ENCODE data around the gene ALK.

Gene ALK

DNA sequence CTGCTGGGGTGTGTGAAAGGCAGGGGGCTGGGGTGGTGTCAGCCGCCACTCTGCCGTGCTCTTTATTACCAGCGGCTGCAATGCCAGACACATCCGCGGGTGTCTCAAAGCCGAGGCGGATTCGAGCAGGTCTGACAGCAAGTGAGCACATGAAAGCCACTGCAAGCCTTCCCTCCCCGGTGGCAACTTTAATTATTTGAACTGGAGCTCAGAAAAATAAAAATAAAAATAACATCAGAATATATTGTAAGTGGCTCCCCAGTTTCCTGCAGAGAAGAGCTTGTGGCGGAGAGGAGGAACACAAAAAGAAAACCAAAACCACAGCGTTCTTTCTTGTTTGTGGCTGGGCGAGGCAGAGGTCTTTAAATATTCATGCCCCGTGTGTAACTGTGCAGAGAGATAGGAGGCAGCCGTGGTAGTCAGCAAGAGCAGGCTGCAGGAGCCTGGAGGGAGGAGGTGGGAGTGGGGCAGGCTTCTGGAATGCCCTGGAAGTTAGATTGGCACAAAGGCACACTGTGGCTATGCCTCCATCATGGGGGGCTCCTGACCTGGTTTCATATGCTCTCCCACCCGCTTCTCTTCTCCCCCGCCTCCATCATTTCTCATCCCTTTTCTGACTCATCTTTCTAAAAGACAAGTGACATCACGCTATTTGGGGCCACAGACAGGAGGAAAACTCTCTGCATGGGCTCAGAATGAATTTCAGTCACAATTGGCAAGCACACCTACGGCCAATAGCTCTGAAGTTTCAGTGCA, 606.4 kb downstream of the ALK start:
- peak; percentile 33 for DNase-seq (ENCODE audit: low read depth)

DNA sequence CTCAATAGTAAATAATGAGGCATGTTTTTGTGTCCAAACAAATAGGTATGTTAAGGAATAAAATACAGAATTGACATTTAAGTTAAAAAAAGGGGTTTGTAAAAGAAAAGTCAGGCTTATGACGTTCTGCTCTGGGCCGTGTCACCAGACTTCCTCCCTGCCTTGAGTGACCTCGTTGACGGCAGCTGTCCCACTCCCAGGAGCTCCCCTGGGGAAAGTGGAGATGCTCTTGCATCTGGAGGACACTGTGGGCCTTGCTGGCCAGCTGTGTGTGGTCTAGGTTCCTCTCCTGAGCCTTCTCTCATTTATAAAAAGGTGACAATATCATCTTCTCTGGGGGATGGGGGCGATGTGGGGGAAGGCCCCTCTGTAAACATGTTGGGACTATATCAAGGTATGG, 609.9 kb downstream of the ALK start:
- DNase-seq (ENCODE audit: low read depth) = no peak

- no peak for DNase-seq (ENCODE audit: low read depth)
Observed at GRCh38 chr2:29310650-29311348, 610.6 kb downstream of the ALK start.

- DNase-seq (ENCODE audit: low read depth) = no peak
Observed at GRCh38 chr2:29309090-29310029, 612.0 kb downstream of the ALK start.

- DNase-seq (ENCODE audit: low read depth) = no peak
Observed at GRCh38 chr2:29308366-29308765, 613.0 kb downstream of the ALK start.

- no peak for DNase-seq (ENCODE audit: low read depth)
Observed at GRCh38 chr2:29307519-29307918, 613.9 kb downstream of the ALK start.

- no peak for DNase-seq (ENCODE audit: low read depth)
Observed at GRCh38 chr2:29305762-29306161, 615.6 kb downstream of the ALK start.

DNA sequence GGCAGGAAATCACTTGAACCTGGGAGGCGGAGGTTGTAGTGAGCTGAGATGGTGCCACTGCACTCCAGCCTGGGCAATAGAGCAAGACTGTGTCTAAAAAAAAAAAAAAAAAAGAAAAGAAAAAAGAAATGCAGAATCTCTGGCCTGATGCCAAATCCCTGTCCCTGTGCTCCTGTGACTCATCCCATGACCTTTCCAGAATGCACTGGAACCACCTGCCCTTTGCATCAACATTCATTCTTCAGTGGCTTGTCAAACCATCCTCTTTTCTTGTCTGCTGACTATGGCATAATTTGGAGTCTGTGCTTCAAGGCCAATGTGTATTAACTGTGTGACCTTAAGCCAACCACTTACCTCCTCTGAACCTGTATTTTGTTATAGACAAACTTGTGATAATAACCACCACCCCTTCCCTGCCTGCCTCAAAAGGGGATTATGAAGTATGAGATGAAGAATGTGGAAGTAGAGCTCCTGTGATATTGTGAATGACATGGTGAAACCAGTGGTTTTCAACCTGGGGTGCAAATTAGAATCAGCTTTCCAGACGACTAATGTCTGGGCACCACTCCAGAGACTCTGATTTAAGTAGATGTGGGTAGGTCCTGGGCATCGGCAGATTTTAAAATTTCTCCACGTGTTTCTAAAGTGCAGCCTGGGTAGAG, 616.9 kb downstream of the ALK start:
- DNase-seq (ENCODE audit: low read depth) = no peak

DNA sequence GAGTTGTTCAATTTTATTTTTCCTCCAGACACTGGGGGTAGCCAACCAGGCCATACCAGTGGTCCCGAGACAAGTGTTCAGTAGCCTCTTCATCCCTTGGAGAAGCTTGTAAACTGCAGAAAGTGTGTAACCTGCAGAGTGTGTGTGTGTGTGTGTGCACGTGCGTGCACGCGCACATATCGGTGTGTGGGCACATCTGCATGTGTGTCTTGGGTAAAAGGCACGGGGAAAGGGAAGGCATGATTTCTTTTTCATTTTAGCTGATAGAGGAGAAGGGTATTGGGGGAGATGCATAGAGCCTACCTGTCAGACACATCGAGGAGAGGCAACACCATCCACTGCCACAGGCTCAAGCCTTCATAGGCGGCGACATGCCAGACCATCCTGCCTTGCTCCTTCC, 624.8 kb downstream of the ALK start:
- DNase-seq (ENCODE audit: low read depth) = no peak

DNA sequence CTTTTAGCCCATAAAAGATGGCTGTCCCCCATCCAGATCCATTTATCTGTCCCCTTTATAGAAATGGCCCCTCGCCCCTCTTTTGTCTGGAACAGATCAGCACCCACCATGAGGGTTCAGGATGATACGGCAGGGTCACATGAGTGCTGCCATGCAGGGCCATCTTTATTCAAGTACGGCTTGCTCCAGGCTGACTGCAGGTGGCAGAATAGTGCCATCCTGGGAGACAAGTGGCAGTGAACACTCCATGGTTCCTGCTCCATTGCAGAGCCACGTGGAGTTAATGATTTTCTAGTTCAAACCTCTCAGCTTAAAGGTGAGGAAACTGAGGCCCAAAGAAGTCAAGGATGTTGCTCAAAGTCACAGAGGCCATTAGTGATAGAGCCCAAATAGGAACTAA, 625.5 kb downstream of the ALK start:
- DNase-seq (ENCODE audit: low read depth) = no peak

DNA sequence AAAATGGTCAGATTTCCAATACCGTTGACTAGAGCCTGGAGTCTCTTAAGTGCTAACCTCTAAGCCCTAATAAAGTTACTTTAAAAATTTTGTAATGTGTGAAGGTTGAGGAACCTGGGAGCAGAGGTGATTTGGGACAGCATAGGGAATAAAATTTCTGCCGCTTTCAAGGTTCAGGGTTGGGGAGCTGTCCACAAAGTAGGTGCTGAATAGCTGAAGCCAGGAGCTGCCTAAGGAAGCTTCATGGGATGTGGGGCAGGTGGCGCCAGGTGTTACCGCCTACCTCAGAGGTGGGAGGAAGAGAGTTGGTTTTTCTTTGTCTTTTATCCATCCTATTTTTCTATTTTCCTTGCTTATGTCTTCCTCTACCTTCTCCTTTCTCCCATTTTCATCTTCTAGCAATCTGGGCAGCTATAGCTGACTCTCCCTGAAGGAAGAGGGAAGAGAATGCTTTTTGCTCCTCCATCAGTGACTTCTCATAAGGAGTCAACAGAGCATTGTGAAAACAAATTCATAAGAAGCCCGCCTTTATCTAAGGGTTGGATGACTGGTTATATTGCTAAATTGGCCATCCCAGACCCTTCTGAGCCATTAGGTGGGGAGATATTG, 627.5 kb downstream of the ALK start:
- no peak for DNase-seq (ENCODE audit: low read depth)

DNA sequence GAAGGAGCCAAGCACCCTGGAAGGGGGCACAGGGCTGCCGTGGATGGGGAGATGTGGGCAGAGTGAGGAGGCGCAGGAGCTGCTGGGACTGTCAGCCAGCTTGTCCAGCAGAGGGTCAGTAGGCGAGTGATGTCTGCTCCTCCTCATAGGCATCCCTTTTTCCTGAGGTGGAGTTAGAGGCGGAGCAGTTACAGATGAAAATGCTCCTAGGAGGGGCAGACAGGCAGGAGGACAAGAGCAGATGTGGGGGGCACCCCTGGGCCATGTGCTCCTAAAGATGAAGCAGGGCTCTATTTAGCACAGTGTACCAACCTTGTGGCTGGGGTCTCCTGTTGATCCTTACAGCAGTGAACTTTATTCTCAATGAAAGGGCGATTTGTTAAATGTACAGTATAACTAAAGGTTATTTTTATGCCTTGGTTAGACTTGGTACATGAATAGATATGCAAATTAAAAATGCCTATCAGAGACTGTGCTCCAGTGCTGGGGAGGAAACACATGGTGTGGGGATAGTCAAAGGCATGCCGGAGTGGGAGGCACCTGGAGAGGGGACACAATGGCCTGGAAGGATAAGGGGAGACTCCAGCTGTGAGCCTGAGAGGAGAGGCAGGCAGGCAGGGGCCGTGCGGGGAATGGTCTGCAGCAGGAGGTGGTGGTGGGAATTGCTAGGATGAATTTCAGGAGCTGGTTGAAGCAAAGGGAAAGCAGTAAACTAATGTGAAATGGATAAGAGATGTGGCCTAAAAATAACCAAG, 630.9 kb downstream of the ALK start:
- DNase-seq (ENCODE audit: low read depth) = no peak

- DNase-seq (ENCODE audit: low read depth) = no peak
Observed at GRCh38 chr2:29284671-29285070, 636.7 kb downstream of the ALK start.

- no peak for DNase-seq (ENCODE audit: low read depth)
Observed at GRCh38 chr2:29281916-29282247, 639.5 kb downstream of the ALK start.

DNA sequence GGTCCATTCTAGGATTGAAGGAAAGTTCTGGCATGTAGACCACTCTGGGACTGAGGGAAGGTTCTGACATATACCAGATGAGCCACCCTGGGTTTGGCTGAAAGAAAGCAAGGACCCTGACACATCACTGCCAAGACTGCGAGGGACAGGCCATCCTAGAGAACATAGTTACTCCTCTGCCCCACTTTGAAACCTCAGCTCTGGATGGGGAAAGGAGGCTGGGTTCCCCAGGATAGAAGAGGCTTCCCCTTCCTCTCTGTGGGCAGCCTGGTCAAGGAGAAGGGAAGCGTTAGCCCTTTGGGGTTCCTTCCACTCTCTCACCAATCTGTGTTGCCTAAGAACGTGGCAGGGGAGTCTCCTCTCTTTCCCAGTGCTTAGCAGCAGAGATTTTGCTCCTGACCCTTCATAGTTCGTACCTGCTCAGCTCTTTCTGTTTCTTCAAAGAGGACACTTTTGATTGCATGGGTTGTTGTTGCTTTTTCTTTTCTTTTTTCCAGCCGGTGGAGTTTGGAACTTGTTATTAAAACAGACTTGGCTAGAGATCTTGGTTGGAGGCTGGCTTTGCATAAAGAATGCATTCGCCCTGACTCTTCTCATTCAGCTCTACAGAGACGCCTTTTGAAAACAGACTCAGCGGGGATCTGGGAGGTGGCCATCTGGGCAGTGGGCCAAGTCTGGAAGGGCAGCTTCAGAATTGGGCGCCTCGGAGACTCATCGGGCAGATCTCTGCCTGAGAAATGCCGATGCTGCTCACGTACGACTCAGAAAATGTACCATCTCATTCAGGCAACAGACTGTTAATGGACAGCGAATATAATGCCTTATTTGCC, 640.1 kb downstream of the ALK start:
- no peak for DNase-seq (ENCODE audit: low read depth)

DNA sequence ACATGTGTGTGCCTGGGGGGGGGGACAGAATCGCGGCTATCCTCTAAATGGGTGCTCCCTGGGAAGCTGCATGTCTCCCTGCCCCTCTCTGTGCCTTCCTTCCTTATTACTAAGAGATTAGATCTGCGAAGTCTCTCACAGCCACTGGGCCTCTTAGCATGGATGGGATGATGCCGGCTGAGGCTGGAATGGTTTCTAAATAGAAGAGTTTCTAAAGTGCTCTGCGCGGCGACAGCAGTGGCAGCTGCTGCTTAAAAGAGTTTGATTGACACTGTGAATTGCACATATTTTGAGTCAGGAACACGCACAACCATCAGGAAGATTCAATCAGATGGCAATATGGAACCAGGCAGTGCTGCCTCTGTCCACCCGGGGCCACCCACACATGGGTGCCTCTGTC, 642.4 kb downstream of the ALK start:
- DNase-seq (ENCODE audit: low read depth) = no peak

DNA sequence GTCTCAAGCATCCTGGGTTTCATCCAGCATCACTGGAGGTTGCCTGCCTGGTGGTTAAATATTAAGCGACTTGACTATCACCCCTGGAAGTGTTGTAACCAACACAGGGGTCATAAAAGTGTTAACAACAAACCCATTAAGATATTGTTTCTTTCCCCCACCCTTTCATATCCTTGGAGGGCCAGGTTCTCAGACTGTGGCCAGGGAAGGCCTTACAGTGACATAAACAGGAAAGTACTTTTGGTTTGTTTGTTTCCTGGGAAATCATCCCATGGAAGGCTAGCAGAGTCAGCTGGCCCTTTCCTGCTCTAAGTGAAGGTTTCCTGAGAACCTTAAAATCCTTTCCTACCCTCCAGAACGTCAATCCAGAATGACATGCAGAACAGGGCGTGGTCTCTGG, 645.2 kb downstream of the ALK start:
- DNase-seq (ENCODE audit: low read depth) = no peak

- DNase-seq (ENCODE audit: low read depth) = no peak
Observed at GRCh38 chr2:29275186-29275585, 646.2 kb downstream of the ALK start.

DNA sequence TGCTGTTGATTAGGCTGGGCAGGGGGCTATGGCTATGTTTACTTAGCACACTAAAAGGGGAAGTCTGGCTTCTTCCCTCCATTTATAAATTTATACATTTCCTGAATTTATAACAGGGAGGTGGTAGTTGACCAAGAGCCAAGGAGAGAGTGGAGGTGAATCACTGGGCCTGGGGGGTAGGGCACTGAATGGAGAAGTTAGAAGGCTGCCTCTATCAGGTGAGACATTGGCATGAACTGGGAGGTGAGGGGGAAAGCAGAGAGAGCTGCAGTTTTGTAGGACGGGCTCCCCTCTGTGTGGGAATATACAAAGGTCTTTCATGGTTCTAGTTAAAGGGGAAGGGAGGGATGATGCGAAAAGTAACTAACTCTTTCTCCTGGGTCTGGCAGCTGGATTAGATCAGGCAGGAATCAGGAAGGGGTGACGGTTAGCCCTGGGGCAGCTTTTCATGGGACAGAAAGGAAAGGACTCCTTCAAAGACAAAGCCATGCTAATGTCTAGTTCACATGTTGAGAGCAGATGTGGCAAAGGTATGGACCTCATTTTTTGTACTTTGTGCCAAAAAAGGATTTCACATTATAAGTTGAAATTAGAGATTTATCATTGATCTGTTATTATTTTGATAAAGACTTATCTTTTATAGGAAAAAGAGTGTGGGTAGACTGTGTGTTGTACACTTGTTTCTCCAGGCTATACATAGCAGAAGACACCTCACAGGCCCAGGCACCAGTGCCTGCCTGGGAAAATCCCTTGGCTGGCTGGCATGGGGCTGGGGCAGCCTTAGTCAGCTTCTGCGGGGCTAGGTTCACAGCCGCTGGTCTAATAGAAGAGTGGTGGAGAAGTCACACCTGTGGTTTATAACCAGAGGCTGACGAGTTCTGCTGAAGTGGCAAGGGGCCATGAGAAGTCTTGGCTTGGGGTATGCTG, 647.4 kb downstream of the ALK start:
- no peak for DNase-seq (ENCODE audit: low read depth)

Measured in activated T-cell treated with anti-CD3 and anti-CD28 coated beads for 1 hour (primary cell).